ENCODE data around the gene REL.
"Not testable (repeated sequence)": the region's sequence is repeated elsewhere in the genome, so short reads cannot be mapped to it uniquely, and the experiment has no call there.

The REL gene

GRCh38 chr2:60926741-60927552, 45.6 kb downstream of the REL start:
- no peak for DNase-seq

GRCh38 chr2:60932061-60932460, 50.7 kb downstream of the REL start:
- DNase-seq, result not testable (repeated sequence)

- no peak for DNase-seq
Measured at GRCh38 chr2:60932954-60933353, 51.6 kb downstream of the REL start.

GRCh38 chr2:60934165-60934722, 52.9 kb downstream of the REL start:
- DNase-seq, result no peak

GRCh38 chr2:60936757-60937156, 55.4 kb downstream of the REL start:
- DNase-seq, result no peak

GRCh38 chr2:60938301-60938700, 56.9 kb downstream of the REL start:
- DNase-seq, result no peak

GRCh38 chr2:60939622-60940021, 58.2 kb downstream of the REL start:
- DNase-seq, result no peak

GRCh38 chr2:60945341-60945740, 64.0 kb downstream of the REL start:
- DNase-seq, result no peak

GRCh38 chr2:60947056-60947455, 65.7 kb downstream of the REL start:
- no peak for DNase-seq

GRCh38 chr2:60948161-60948560, 66.8 kb downstream of the REL start:
- DNase-seq, result no peak

GRCh38 chr2:60948926-60949579, 67.7 kb downstream of the REL start:
- DNase-seq, result no peak

- DNase-seq, result no peak
Measured at GRCh38 chr2:60954139-60954538, 72.8 kb downstream of the REL start.

- no peak for DNase-seq
Measured at GRCh38 chr2:60957224-60957623, 75.8 kb downstream of the REL start.

GRCh38 chr2:60957643-60958042, 76.3 kb downstream of the REL start:
- no peak for DNase-seq

GRCh38 chr2:60958361-60958760, 77.0 kb downstream of the REL start:
- DNase-seq, result no peak

- DNase-seq, result no peak
Measured at GRCh38 chr2:60958800-60959199, 77.4 kb downstream of the REL start.

GRCh38 chr2:60959501-60959900, 78.1 kb downstream of the REL start:
- no peak for DNase-seq

GRCh38 chr2:60960706-60961105, 79.3 kb downstream of the REL start:
- DNase-seq, result no peak

GRCh38 chr2:60961457-60961856, 80.1 kb downstream of the REL start:
- DNase-seq, result no peak

GRCh38 chr2:60962528-60962927, 81.2 kb downstream of the REL start:
- DNase-seq, result no peak

- DNase-seq, result no peak
Measured at GRCh38 chr2:60963190-60963589, 81.8 kb downstream of the REL start.

GRCh38 chr2:60964651-60965498, 83.5 kb downstream of the REL start:
- no peak for DNase-seq

- DNase-seq, result no peak
Measured at GRCh38 chr2:60965499-60965785, 84.1 kb downstream of the REL start.
